AG09309 (cell line): Measurements from ENCODE around the gene RTRAF.

ENCODE experiments used
- DNase-seq: peaks from one replicate; pipeline ENCODE4 v3.0.0-alpha.2; 2010; ENCODE audit warnings: low read depth
- H3K4me3 ChIP-seq: 2 replicates; pipeline ENCODE4 v1.5.1; 2011; ENCODE audit warnings: mild to moderate bottlenecking, low read depth, low read length, moderate library complexity; ENCODE audit not compliant: control insufficient read depth
- CTCF ChIP-seq: IDR thresholded peaks from 2 replicates; pipeline ENCODE4 v1.5.1; 2011; ENCODE audit warnings: mild to moderate bottlenecking, low read depth, low read length, inconsistent platforms; ENCODE audit not compliant: insufficient read depth, control insufficient read depth; ENCODE audit errors: missing control alignments

Gene RTRAF

GRCh38 chr14:52015411-52016030, 26.2 kb downstream of the RTRAF start:
- H3K4me3 ChIP-seq, result no peak overlapping the region
- DNase-seq, result no peak
- peak; percentile 47 for TF ChIP-seq CTCF

GRCh38 chr14:52018252-52018651, 28.9 kb downstream of the RTRAF start:
- no peak for TF ChIP-seq CTCF
- no peak for DNase-seq
- H3K4me3 ChIP-seq, result no peak overlapping the region

DNA sequence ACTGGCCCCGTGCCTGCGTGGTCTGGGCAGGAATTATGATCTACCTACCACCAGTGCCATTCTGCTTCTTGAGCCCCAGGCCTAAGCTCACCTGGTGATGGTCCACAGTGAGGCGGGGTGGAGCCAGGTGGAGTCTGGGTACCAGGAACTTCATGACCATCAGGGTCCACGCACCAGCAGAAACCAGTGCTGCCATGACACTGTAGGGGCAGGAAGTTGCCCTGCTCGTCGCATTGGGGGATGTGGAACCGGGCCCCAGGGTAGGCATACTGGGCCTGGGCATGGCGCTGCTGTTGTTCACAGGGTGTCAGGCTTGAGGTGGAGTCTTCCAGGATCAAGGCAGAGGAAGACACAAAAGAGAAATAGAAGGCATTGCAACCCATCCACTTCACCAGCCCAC, 29.6 kb downstream of the RTRAF start:
- no peak for TF ChIP-seq CTCF
- no peak for DNase-seq
- H3K4me3 ChIP-seq, result no peak overlapping the region

DNA sequence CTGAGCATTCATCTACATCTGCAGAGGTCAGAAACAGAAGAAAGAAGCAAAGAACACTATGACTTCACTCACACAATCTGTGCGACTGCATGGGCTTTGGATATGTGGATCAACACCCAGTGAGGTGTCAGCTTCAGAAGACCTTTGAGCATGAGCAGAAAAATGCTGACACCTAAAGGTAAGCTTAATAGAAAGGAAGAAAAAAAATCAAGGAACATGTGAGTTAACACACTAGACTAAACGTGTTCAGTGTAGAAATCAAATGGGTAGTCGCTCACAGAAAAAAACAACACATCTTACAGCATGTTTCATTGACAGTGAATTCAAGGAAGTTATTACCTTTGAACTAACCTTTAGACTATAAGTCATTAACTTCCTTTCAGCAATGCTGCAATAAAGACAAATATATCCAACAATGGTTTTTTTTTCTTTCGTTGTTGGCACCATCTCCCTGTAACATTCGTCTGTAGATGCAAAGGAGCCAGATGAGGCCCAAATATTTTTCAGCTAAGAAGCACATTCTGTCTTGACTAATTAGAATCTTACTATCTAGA, 30.9 kb downstream of the RTRAF start:
- TF ChIP-seq CTCF, result no peak
- DNase-seq, result no peak
- H3K4me3 ChIP-seq, result no peak overlapping the region

DNA sequence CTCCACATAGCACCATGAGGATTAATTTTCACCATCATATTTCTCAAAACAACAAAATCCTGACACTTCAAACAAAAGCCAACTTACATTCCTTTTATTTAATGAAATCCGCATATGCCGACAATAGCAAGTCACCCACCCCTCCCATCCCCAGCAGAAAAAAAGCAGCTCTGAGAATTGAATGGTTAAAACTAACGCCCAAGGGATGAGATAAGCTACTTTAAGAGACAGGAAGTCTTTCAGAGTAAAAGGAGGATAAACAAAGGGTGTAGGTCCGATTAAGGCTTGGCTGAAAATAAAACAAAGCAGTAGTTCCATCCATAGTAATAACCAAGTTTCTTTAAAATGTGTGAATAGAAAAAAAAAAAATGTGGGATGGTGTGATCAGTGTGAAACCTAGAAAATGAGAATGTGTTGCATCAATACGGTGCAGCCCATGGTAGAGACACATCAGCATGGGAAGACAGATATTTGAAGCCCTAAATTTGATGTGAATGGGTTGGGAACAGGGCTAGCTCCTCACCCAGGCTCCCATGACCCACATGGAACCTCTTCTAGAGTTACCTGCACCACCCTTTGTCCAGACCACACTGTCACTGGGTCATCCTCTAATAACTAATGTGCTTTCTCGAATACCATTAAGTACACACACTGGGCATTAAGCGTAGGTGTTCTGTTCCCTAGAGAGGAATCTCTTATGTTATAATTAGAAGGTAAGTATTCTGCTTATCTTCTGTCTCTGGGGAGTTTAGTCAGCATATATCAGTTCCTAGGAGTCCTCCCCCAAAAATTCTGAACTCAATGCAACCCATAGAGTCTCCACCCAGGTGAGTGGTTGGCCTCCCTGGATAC, 31.7 kb downstream of the RTRAF start:
- TF ChIP-seq CTCF, result no peak
- no peak overlapping the region for H3K4me3 ChIP-seq
- DNase-seq, result no peak

DNA sequence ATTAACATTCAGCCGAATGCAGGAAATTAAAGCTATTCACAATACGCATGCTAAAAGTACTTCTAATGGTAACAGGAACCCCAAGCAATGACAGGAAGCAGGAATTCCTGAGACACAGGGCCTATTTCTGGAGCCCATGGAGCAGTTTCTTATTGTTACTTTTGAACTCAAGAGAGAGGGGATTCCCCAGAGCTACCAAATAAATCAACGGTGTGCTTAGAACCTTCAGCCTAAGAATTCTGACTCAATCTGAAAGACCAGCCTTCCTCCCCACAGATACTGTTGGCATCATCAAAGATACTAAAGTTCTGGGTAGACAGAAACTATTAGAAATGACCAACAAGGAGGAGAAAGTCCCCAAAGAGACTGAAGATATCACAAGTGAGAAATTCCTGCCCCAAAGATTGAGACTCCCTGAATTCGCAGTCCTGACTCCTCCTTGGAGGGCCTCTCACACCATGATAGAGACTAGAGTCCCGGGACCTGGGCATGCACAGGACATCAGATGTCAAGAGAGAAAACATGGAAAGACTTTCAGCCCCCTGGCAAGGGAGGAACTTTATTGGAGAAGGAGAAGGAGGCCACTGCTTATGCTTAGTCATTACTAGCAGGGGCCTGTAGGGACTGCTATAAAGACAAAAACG, 32.7 kb downstream of the RTRAF start:
- DNase-seq, result no peak
- no peak for TF ChIP-seq CTCF
- no peak overlapping the region for H3K4me3 ChIP-seq
